ENCODE data around the gene CTU1.

Gene CTU1

DNA sequence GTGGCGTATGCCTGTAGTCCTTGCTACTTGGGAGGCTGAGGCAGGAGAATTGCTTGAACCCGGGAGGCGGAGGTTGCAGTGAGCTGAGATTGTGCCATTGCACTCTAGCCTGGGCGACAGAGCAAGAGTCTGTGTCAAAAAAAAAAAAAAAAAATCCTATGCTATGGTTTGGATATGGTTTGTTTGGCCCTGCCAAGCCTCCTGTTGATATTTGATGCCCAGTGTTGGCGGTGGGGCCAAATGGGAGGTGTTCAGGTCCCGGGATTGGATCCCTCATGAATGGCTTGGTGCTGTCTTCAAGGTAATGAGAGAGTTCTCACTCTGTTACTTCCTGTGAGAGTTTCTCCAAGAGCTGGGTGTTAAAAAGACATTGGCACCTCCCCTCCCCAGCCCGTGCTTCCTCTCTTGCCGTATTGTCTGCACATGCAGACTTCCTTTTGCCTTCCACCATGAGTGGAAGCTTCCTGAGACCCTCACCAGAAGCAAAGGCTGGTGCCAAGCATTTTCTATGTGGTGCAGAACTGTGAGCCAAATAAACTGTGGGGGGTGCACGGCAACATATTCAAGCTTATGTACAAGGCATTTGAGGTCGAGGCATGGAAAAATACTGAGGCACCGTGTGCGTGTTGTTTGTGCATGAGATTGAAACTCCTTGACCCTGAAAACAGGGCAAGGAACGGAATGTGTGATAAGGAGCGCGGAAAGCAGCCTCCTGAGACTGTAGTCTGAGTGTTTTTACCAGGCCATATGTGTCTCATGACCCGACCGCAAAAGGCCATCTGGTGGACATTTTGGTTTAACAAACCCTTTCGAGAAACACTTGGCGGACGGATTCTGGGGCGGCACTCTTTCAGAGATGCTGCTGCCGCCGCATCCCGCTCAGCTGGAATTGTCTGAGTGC lies 23.8 kb upstream of the CTU1 start:
- DNase-seq = peak; percentile 44

DNA sequence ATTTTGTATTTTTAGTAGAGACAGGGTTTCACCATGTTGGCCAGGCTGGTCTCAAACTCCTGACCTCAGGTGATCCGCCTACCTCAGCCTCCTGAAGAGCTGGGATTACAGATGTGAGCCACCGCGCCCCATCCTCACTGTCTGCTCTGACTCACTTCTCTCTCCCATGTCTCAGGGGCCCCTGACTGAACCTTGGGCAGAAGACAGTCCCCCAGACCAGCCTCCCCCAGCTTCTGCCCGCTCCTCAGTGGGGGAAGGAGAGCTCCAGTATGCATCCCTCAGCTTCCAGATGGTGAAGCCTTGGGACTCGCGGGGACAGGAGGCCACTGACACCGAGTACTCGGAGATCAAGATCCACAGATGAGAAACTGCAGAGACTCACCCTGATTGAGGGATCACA lies 21.5 kb upstream of the CTU1 start:
- DNase-seq = no peak

DNA sequence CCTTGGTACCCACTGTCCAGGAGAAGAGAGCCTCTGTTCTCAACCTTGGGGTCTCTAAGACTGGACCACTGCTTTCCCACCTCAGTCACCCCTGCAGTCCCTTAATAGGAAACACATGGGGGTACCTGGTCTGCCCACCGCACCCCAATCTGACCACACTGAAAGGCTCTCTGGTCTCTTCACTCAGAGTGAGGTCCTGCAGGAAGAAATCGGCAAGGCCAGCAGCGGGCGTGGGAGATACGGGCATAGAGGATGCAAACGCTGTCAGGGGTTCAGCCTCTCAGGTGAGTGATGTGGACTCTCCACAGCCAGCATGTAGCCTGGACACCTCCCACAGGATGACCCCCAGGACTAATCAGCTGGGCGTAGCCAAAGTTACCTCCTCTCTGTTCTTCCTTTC lies 20.0 kb upstream of the CTU1 start:
- no peak for DNase-seq

DNA sequence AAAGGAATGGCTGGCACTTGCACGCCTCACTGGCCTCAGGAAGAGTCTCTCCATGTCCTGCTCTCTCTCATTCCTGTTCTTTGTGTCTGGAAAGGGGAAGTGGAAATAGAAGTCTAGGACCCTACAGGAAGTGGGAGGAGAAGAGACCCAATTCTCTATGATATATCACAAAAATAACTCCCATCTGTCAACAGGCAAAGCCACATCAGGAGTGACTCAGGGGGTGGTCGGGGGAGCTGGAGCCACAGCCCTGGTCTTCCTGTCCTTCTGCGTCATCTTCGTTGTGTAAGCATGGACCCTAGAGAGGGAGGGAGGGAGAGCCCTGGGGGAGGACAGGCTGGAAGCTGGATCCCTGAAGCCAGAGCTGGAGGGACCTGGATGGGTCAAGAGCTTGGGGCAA lies 19.5 kb upstream of the CTU1 start:
- peak; percentile 36 for DNase-seq

DNA sequence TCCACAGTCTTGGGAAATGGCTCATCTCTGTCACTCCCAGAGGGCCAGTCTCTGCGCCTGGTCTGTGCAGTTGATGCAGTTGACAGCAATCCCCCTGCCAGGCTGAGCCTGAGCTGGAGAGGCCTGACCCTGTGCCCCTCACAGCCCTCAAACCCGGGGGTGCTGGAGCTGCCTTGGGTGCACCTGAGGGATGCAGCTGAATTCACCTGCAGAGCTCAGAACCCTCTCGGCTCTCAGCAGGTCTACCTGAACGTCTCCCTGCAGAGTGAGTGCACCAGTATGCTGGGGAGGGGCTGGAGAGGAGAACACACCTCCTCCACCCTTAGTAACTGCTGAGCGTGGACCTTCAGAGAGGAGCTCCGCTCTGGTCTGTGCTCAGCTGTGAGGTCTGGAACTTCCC lies 18.8 kb upstream of the CTU1 start:
- no peak for DNase-seq

DNA sequence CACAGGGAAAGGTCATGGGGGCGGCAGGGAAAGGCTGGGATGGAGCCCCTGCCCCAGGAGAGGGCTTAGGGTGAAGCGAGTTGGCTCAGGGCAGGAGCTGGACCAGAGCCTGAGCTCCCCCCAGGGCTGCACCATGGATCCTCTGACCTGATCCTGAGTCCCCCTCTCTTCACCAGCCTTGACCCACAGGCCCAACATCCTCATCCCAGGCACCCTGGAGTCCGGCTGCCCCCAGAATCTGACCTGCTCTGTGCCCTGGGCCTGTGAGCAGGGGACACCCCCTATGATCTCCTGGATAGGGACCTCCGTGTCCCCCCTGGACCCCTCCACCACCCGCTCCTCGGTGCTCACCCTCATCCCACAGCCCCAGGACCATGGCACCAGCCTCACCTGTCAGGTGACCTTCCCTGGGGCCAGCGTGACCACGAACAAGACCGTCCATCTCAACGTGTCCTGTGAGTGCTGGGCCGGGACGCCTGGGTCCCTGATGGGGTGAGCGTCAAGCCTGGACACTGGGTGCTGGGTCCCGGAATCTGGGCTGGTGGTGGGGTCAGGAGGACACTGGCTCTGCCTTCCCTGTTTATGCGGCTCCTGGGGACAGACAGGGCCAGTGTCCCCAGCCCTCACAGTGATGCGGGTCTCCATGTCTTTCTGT lies 17.3 kb upstream of the CTU1 start:
- no peak for DNase-seq

DNA sequence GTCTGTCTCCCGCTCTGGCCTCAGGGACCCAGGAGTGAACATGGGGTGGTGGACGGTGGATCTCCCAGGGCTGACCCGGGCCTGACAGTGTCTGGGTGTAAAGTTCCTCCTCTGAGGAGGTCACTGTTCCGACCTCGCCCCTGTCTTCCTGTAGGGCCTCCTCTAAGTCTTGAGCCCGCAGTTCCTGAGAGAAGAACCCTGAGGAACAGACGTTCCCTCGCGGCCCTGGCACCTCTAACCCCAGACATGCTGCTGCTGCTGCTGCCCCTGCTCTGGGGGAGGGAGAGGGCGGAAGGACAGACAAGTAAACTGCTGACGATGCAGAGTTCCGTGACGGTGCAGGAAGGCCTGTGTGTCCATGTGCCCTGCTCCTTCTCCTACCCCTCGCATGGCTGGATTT lies 16.5 kb upstream of the CTU1 start, which contains the start of gene SIGLEC9:
SIGLEC9 (plus strand) TSS at position 178 of the 400 bp plus-strand sequence; CDS start at position 247, 69 bp downstream.
- DNase-seq = no peak

DNA sequence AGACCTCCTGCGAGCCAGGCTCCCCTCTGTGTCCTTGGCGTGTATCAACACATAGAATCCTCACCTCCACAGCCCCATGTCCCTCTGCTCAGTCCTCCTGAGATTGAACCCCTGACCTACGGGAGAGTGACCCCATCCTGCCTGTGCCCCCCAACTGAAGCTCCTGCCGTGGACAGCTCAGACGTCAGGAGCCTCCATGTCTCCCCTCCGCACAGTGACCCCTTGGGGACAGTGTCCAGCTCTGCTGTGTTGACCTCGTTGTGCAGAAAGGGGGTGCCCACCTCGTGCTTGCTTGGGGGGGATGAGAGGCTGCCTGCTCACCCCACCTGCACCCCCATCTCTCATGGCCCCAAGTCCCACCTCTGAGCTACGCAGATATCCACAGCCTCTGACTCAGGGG lies 16.0 kb upstream of the CTU1 start:
- no peak for DNase-seq

DNA sequence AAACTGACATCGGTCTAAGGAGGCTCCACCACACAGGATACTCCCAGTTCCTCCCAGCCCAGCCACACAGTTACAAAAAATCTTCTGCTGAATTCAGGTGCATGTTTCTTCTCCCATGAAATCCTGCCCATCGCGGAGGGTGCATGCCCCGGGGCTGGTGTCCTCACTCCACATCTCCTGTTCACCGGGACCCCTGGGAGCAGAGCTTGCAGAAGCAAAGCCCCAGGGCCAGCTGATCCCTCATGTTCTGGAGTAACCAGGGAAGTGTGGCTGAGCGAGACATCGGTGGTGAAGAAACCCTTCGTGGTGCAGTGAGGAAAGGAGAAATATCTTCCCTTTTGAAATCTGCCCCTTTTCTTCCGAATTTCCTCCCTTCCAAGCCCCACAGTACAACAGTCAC lies 15.6 kb upstream of the CTU1 start:
- DNase-seq = no peak

DNA sequence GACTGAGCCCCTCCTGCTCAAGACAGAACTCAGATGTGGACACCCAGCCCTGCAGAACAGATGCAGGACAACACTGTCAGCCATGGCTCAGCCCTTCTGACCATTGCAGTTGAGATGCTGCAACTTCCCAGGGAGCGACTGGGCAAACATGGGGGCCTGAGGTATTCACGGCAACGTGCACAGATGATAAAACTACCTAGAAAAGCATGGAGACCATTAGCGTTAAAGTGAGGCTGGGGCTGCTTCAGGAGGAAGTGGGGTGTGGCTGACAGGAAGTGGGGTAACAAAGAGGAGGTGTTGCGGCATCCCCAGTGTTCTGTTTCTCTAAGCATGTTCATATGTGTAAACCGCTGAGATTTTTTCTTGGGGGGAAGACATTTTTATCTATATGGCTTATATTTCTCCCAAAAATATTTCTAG lies 15.2 kb upstream of the CTU1 start:
- peak; percentile 65 for DNase-seq

DNA sequence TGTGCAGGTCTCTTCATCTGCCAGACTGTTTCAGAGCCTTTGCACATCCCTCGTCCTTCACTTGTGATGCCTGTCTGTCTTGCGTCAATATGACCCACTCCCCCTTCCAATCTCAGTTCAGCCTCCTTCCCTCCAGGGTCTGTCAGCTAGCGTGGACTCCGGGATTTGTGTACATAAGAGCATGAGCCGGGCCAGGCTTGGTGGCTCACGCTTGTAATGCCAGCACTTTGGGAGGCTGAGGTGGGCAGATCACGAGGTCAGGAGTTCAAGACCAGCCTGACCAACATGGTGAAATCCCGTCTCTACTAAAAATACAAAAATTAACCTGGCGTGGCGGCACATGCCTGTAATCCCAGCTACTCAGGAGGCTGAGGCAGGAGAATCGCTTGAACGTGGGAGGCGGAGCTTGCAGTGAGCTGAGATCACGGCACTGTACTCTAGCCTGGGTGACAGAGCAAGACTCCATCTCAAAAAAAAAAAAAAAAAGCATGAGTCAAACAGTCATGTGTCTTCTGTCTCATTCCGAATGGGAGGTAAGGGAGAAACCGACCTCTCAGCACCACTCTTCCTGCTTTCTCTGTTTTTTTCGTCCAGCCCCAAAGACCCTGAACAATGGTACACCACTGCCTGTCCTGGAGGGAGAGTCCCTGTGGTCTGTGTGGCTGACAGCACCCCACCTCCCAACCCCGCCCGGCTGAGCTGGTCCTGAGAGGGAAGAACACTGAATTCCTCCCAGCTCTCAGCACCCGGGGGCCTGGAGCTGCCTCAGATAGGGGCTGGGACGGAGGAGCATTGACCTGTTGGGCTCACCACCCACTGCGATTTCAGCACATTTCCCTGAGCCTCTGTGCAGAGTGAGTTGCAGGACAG lies 14.1 kb upstream of the CTU1 start:
- no peak for DNase-seq

DNA sequence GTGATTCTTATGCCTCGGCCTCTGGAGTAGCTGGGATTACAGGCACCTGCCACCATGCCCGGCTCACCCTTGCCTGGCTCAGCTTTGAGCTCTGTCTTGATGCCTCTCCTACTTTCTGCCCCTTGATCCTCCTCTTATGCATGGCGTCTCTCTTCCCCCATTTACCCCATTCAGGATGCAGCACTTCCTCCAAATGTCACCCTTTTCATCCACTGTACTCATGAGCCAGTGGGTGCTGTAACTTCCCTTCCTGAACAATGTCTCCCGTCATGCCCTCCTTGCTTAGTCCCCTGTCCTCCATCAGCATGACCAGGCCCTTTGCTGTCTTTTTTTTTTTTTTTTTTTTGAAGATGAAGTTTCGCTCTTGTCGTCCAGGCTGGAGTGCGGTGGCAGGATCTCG lies 13.0 kb upstream of the CTU1 start:
- no peak for DNase-seq

DNA sequence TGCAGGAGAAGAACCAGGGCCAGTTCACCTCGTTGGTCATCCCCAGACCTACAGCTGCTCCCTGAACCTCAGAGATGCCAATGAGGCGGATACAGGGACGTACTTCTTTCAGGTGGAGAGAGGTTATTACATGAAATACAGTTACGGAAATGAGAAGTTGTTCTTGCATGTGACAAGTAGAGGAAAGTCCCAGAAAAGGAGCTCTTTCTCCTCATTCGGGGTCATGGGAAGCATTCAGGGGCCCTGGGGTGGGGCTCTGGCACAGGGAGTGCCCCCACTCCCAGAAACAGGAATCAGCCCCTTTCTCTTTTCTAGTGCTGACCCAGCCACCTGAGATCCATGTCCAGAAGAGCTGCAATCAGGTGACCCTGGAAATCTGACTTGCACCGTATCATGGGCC lies 12.0 kb upstream of the CTU1 start:
- no peak for DNase-seq

DNA sequence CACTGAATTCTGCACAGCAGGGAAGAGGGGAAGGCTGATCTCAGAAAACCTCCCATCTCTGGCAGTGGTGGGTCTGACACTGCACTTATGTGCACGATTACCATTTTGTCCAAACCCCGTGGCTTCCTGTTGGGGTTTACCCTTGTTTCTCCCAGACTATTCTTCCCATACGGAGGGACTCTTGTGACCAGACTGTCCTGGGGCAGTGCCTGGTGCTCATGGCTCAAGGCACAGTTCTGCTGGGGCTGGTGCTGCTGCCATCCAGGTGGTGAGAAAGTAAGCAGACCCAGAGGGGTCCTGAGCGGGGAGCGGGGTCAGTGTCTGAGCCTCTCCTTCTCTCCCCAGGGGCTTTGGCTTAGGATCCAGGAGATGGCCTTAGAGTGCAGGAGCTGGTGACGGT lies 11.4 kb upstream of the CTU1 start:
- no peak for DNase-seq

DNA sequence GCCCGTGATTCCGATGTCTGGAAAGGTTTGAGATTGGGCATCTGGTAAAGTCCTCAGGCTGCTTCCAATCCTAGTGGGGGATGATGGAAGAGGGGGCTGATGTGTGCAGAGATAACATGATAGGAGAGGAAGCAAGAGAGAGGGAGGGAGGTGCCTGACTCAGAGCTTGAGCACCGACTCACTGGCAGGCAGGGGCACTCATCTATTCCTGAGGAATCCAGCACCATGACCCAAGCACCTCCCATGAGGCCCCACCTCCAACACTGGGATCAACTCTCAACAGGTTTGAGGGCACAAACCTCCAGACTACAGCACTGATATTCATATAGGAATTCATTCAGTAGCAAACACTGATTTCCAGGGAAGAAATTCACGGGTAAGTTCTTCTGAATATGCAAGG lies 10.9 kb upstream of the CTU1 start:
- no peak for DNase-seq

DNA sequence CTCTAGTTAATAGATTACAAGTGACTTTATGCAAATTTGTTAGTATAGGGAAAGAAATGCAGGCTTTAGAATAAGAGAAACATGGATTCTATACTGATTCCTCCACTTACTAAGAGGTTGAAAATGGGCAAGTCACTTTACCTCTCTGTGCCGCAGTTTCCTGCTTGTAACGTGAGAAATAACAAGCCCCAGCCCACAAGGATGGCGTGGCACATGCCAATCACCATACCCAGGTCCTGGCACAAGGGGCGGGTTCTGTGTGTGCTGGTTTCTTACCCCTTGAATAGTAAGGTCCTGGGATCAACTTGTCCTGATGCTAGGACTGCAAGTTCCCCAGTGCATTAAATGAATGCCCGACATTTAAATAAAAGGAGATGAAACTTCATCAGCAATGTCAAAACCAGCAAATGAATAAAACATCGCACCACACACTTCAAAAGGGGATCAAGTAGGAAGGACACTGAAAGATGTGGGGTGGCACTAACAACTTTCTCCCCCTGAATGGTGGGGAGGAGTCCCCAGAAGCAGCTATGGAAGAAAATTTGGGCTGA lies 8.6 kb upstream of the CTU1 start:
- DNase-seq = no peak

DNA sequence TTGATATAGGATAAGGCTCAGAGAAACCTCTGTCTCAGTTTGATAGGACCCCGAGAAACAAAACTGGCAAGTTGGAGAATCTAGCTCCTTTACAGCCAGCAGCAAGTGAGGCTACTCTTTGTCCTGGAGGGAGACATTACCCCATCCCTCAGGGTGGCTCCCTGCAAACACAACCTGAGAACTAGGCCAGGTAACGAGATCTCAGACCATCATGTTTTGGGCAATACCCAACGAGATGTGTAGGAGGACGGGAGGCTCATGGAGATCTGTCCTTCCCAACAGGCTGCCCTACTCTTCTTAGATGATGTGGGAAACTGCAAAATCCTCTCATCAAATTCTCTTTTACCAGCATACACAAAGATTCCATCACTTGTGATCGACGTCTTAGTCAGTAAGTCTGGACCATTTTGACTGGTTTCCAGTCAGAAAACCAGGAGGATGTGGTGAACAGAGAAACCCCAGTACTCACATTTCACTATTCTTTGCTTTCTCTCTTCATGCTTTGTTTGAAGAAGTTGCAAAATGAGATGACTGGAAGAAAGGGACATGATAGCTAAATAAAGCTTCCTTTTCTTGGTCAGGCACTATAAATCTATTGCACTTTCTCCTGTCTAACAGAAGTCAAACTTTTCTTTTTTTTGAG lies 6.0 kb upstream of the CTU1 start:
- DNase-seq = no peak

DNA sequence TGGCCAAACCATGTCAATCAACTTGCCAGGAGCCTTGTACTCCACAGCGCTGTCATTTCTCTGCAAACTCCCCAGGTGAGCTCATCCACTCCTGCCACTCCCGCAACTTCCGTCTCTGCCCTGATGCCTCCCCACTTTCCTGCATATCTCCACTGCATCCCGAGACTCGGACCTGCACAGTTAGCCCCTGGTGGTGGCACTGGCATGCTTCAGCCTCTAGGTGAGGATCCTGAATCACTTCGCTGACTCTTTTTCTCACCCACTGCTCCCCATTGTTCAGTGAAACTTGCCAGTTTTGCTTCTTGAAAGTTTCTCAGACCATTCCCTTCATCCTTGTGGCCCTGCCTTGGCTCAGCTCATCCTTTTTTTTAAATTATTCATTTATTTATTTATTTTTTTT lies 3.4 kb upstream of the CTU1 start:
- no peak for DNase-seq

DNA sequence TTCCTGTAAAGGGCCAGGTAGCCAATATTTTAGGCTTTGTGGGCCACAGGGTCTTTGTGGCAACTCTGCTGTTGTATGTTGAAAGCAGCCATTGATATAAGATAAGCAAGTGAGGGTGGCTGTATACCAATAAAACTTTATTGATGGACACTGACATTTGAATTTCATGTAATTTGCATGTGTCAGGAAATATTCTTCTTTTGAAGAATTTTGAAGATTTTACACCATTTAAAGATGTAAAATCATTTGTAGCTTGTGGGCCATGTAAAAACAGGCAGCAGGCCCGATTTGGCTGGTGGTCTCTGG lies 2.4 kb upstream of the CTU1 start:
- DNase-seq = no peak

DNA sequence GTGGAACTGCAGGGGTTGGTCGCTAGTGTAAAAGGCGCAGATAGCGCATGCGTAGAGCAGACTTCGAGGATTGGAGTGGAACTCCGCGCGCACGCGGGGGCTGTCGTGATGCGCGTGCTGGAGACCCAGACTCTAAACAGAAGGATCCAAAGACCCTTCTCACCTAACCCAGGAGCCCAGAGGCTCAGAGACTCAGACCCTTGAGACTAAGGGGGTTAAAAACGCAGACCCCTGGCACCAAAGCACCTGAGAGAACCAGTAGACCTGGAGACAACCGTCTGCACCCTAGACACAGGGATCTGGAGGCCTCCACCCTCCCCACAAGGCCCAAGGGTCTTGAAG lies 567 bp upstream of the CTU1 start:
- DNase-seq = no peak

DNA sequence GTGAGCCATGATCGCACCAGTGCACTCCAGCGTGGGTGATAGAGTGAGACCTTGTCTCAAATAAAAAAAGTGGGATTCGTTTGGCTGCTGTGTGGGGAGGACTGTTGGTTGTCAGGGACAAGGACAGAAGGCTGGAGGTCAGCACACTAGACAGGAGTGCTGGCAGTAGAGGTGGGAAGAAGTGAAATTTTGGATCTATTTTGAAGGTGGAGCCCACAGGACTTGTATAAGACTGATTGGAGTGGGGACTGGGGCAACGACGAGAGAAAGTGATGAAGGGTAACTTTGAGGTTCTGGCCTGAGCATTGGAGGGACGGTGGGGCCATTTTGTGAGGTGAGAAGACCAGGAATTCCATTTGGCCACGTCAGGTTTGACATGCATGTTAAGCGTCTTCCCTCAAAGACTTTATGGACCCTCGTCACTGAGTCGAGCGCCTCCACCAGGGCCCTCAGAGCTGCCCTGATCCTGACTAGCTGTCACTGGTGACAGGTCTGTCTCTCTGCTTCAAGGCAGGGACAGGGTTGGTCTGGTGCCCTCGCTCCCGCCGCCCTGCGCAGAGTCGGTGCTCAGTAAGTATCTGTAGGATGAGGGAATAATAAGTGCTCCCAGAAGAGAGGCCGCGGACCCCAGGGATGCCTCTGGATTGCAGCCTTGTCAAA lies 673 bp downstream of the CTU1 start:
- DNase-seq = no peak

DNA sequence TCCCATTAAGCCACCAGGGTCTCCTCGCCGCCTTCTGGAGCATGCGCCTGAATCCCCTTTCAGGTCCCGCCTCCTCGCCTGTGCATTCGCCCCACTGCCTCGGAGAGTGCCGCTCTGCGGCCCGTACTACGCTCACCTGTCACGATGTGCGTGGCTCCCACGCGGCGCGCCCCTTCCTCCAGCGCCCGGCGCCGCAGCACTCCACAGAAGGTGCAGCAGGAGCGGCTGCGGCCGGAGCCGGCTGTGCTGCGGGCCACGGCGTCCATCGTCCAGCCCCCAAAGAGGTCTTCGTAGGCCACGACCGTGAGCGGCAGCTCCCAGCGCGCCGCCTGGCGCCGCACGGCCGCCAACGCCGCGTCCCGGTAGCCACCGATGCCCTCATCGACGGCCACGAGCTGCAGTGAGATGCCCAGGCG lies 4.3 kb downstream of the CTU1 start:
- DNase-seq = no peak

Measured in activated gamma-delta T cell treated with Interleukin-2 at 50 U/mL for 16 hours (primary cell).